Activated T-cell treated with anti-CD3 and anti-CD28 coated beads, Interleukin-2, amount 50 U/mL, for 4 hours (primary cell): ENCODE data around the gene SNRK. TPM values are rescaled to one million over a fixed set of nuclear protein-coding genes. Genes with fewer than 3 reads are reported as not detected.

Experiments used
- ATAC-seq, 2 donors: fragments of 200-7000 bp; cut with Tn5 transposase; one replicate each; pipeline ENCODE4 v1.10.0; 2021
- DNase-seq: peaks from one replicate; pipeline ENCODE4 v3.0.0-alpha.2; 2020
- H3K27me3 Mint-ChIP-seq: one replicate; pipeline ENCODE4 v1.8.0; 2021; ENCODE audit warnings: low read depth, mixed read lengths
- H3K36me3 Mint-ChIP-seq: one replicate; pipeline ENCODE4 v1.8.0; 2022; ENCODE audit warnings: mixed read lengths; ENCODE audit not compliant: insufficient read depth
- H3K4me1 Mint-ChIP-seq: one replicate; pipeline ENCODE4 v1.8.0; 2021; ENCODE audit warnings: low read depth, mixed read lengths
- H3K4me3 Mint-ChIP-seq: one replicate; pipeline ENCODE4 v1.8.0; 2021; ENCODE audit warnings: mild to moderate bottlenecking, moderate library complexity, mixed read lengths
- H3K9me3 Mint-ChIP-seq: one replicate; pipeline ENCODE4 v1.8.0; 2021; ENCODE audit warnings: mixed read lengths
- total RNA-seq, 3 donors: library from RNA; stranded (reverse); gene quantifications; one replicate each; pipeline ENCODE4 v1.2.1, GENCODE V29; 2021

Gene SNRK
- total RNA-seq, 3 donors from 2014 or later, result 19.6 to 21.3 (median 19.6) TPM

DNA sequence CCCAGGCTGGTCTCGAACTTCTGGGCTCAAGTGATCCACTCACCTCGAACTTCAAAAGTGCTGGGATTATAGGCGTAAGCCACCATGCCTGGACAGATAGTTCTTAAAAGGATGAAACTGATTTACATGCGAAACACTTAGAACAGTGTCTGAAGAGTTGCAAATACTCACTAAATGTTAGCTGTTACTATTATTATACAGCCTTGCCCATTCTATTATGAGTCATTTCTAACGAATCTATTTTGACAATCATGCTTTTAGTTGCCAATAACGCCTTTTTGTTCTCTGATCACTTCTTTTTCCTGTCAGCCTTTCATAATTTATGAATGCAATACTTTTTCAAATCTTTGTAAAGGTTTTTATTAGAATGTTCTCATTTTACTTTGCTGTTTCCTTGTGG, 112.7 kb downstream of the SNRK start:
- no peaks in the 10 kb centered on the region for H3K27me3 Mint-ChIP-seq
- peaks cover 5% of the 10 kb centered on the region for H3K36me3 Mint-ChIP-seq
- H3K4me1 Mint-ChIP-seq, result peaks cover 3% of the 10 kb centered on the region
- H3K4me3 Mint-ChIP-seq, result no peak overlapping the region
- DNase-seq, result no peak
- no peak for ATAC-seq
- H3K9me3 Mint-ChIP-seq, result no peaks in the 10 kb centered on the region

DNA sequence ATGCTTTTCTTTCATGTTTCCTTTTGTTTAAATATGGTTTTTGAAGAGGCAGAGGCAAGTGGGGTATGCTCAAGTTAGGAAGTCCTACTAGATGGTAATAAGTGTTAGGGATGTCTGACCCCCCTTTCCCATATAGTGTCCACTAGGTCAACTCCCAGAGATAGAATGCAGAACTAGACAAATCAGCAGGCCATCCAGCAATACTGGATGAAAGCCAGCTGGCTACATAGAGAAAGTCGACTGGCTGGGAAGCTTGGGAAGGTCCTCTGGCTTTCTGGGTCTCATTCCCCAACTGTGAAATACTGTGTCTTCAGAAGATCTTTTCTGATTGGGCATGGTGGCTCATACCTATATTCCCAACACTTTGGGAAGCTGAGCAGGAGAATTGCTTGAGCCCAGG, 113.8 kb downstream of the SNRK start:
- DNase-seq (no peak), ATAC-seq (no peak)
- Mint-ChIP-seq H3K4me1 (no peaks in the 10 kb centered on the region), H3K9me3 (no peaks in the 10 kb centered on the region), H3K4me3 (no peak overlapping the region), H3K27me3 (no peaks in the 10 kb centered on the region), H3K36me3 (peaks cover 5% of the 10 kb centered on the region)

Other genes with a start within 250 kb of the SNRK start
- 10 to 100 TPM in 2 of 3 donors, 1 to 10 TPM in 1; 10.0 to 10.6 (median 10.4) TPM for gene POMGNT2, start 180.5 kb upstream of the SNRK start, total RNA-seq